DMS153 treated with DMSO at 0.1 percent for 48 hours (cell line): ENCODE results near the gene NEDD9.

Experiments
- DNase-seq: peaks from one replicate; lab custom pipeline; 2025; ENCODE audit not compliant: unreplicated experiment; lab: John Stamatoyannopoulos, UW

Gene NEDD9

GRCh38 chr6:11236076-11236750 lies 3.7 kb upstream of the NEDD9 start:
- no peak for DNase-seq

DNA sequence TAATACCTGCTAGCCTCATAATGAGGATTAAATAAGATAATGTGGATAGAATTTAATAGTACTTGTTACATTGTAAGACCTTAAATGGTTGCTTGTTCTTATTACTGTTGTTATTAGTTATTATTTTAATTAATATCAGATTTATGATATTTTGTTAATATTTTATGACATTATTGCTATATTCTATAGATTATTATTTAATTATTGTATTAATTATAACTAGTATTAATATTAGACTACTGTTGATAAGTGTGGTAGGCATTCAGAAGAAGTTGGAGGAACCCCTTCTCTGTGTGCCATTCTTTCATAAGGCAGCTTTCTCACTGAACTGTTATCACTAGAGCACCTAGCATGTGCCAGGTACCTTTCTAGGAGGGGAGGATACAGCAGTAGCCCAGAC lies 2.6 kb upstream of the NEDD9 start:
- no peak for DNase-seq

- DNase-seq: no peak
These were observed 1.5 kb upstream of the NEDD9 start for GRCh38 chr6:11233673-11234573.

GRCh38 chr6:11232770-11233626 lies 530 bp upstream of the NEDD9 start:
- DNase-seq: no peak

GRCh38 chr6:11231564-11232192 lies 790 bp downstream of the NEDD9 start:
- DNase-seq: no peak

GRCh38 chr6:11231108-11231463 lies 1.4 kb downstream of the NEDD9 start:
- no peak for DNase-seq

DNA sequence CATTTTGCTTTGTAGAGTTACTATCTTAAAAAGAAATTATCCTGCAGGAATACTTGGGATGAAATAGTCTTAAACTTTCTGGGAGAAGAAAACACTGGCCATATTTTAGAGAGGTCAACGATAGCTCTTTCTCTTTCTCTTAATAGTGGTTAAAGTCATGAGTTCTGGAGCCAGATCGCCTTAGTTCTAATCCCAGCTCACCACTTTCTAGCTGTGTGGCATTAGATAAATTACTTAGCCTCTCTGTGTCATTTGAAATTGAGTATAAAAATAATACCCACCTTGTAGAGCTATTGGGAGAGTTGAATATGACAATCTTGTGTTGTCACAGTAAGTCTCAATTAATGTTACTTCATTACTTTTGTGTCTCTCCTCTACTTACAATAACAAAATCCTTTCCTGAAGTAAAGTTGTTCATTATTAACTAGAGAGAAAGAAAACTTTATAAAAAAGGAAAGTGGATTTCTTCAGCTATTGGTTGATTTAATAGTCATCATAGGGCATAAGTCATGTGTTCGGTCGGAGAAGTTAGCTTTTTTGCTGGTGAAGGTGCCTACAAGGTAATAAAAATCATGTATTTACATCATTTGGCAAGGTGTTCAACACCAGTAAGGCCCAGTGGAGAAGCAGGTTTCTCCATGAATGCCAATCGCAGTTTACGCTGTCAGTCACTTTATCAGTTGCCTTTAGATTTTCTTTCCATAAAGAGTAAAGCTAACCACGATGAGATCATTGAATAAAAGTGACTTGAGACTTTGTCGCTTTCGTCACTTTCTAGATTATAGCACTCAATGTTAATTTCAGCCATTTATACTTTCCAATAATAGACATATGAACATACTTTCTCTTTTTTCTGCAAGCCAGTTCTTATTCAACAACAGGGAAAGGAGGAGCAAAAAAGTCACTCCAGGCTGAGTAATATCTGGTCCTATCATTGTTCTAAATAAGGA lies 2.0 kb downstream of the NEDD9 start:
- no peak for DNase-seq

GRCh38 chr6:11229655-11230046 lies 2.8 kb downstream of the NEDD9 start:
- DNase-seq: no peak

GRCh38 chr6:11228935-11229654 lies 3.4 kb downstream of the NEDD9 start:
- DNase-seq: no peak

- no peak for DNase-seq
These were observed 4.8 kb downstream of the NEDD9 start for GRCh38 chr6:11227698-11228097.

- no peak for DNase-seq
These were observed 6.5 kb downstream of the NEDD9 start for GRCh38 chr6:11226005-11226404.

DNA sequence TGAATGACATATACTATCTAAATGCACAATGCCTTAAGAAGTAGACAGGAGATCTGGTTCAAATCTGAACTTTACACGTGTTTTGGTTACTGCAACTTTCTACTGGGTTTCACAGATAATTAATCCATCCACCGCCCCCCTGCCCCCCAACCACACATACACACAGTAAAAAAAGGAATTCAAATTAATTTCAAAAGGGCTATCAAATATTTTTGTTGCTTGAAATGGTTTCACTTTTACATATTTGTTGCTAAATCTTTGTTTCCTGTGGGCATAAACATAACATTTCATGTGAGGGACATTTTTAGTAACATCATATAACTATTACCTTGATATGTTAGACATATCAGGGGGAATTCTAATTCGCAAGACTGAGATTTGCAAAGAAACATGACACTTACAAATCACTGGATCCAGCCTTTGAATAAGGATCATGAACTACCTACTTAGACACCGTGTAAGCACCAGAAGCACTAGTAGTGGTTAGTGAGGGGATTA lies 7.5 kb downstream of the NEDD9 start:
- no peak for DNase-seq

- no peak for DNase-seq
These were observed 8.1 kb downstream of the NEDD9 start for GRCh38 chr6:11224252-11224965.

GRCh38 chr6:11223286-11223864 lies 9.1 kb downstream of the NEDD9 start:
- DNase-seq: no peak

DNA sequence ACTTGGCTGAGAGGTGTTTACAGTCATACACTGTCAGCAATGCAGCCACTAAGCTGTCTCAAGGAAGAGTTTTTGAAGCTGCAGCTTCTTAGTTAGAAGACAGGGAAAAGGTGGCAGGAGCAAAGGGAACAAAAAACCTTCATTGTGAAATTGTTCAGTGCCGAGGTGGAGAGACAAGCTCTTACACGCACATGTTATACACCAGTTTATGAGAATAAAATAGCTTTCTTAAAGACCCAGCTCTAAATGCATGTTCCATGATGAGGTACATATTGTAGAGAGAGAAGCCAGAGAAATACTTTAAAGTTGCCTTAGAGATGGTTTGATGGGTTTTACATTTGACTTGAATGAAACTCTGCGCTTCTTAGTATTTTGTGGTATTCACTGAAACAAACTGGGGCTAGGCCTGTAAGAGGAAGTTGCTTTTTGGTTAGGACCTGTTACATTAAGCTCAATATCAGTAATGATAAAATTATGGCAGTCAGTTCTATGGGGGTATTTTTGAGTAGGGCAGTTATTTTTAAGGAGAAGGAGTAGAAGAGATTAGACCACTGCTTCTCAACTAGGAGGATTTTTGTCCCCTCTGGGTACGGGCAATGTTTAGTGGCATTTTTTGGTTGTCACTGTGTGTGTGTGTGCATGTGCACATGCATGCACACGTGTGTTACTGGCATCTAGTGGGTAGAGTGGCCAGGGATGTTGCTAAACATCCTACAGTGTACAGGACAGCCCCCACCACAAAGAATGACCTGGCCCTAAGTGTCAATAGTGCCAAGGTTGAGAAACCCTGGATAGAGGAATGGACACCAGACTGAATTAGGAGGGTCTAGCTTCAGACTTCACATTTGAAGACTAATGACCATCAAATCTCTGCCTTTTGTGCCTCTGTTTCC lies 9.8 kb downstream of the NEDD9 start:
- no peak for DNase-seq

GRCh38 chr6:11221623-11222384 lies 10.7 kb downstream of the NEDD9 start:
- DNase-seq: no peak
